Glutamatergic neuron (in vitro differentiated cells): Measurements from ENCODE around the gene NUMBL. TPM values are rescaled to one million over a fixed set of nuclear protein-coding genes. Genes with fewer than 3 reads are reported as not detected.

Experiments
- DNase-seq: peaks from one replicate; pipeline ENCODE4 v3.0.0; 2022
- H3K27ac Mint-ChIP-seq: one replicate; pipeline ENCODE4 v1.8.0; 2020; ENCODE audit warnings: mild to moderate bottlenecking, mixed read lengths, inconsistent platforms; ENCODE audit not compliant: unreplicated experiment
- H3K27me3 Mint-ChIP-seq: one replicate; pipeline ENCODE4 v1.8.0; 2020; ENCODE audit warnings: mild to moderate bottlenecking, moderate library complexity, mixed read lengths, inconsistent platforms; ENCODE audit not compliant: unreplicated experiment
- H3K36me3 Mint-ChIP-seq: one replicate; pipeline ENCODE4 v1.8.0; 2020; ENCODE audit warnings: mild to moderate bottlenecking, mixed read lengths, inconsistent platforms; ENCODE audit not compliant: unreplicated experiment
- H3K4me1 Mint-ChIP-seq: one replicate; pipeline ENCODE4 v1.8.0; 2020; ENCODE audit warnings: mild to moderate bottlenecking, low read depth, mixed read lengths, inconsistent platforms; ENCODE audit not compliant: unreplicated experiment
- H3K4me3 Mint-ChIP-seq: one replicate; pipeline ENCODE4 v1.8.0; 2020; ENCODE audit warnings: mild to moderate bottlenecking, mixed read lengths, inconsistent platforms; ENCODE audit not compliant: unreplicated experiment
- H3K9me3 Mint-ChIP-seq: one replicate; pipeline ENCODE4 v1.8.0; 2020; ENCODE audit warnings: mild to moderate bottlenecking, moderate library complexity, mixed read lengths, inconsistent platforms; ENCODE audit not compliant: unreplicated experiment
- CTCF ChIP-seq: fragments of 200-600 bp; sonication (generic); IDR thresholded peaks from one replicate; pipeline ENCODE4 v1.5.0; 2021; ENCODE audit not compliant: partially characterized antibody, unreplicated experiment
- total RNA-seq: library from RNA; stranded (reverse); fragmentation: NEBNext Ultra II Directional; extraction: Animal tissue kit (Norgen Biotek cat#: 25700); gene quantifications from one replicate; pipeline ENCODE4 v1.2.1, GENCODE V29; 2021; ENCODE audit not compliant: unreplicated experiment

NUMBL gene
- total RNA-seq, 1 donor from 2014 or later: 250 TPM

GRCh38 chr19:40621966-40622772, 68.3 kb downstream of the NUMBL start:
- peaks cover 8% of the 10 kb centered on the region for H3K4me1 Mint-ChIP-seq
- H3K9me3 Mint-ChIP-seq: peaks cover 5% of the 10 kb centered on the region
- no peak overlapping the region for H3K4me3 Mint-ChIP-seq
- no peak overlapping the region for H3K27ac Mint-ChIP-seq
- peaks cover 5% of the 10 kb centered on the region for H3K36me3 Mint-ChIP-seq
- no peak for DNase-seq
- peaks cover 10% of the 10 kb centered on the region for H3K27me3 Mint-ChIP-seq
- no peak for TF ChIP-seq CTCF

GRCh38 chr19:40621283-40621682, 69.2 kb downstream of the NUMBL start:
- Mint-ChIP-seq H3K27ac (no peak overlapping the region), H3K27me3 (peaks cover 8% of the 10 kb centered on the region), H3K4me3 (no peak overlapping the region), H3K4me1 (peaks cover 6% of the 10 kb centered on the region), H3K9me3 (peaks cover 4% of the 10 kb centered on the region), H3K36me3 (peaks cover 4% of the 10 kb centered on the region)
- DNase-seq: no peak
- no peak for TF ChIP-seq CTCF

GRCh38 chr19:40620161-40620485, 70.3 kb downstream of the NUMBL start:
- no peak for TF ChIP-seq CTCF

GRCh38 chr19:40619333-40620160, 70.9 kb downstream of the NUMBL start:
- TF ChIP-seq CTCF: no peak
- peaks cover 5% of the 10 kb centered on the region for H3K36me3 Mint-ChIP-seq

More at GRCh38 chr19:40620161-40620485, 70.3 kb downstream of the NUMBL start:
- Mint-ChIP-seq H3K4me1 (peaks cover 2% of the 10 kb centered on the region), H3K9me3 (peaks cover 3% of the 10 kb centered on the region), H3K27ac (no peak overlapping the region), H3K27me3 (peaks cover 5% of the 10 kb centered on the region), H3K36me3 (peaks cover 5% of the 10 kb centered on the region), H3K4me3 (no peak overlapping the region)
- DNase-seq: no peak

GRCh38 chr19:40617961-40618360, 72.5 kb downstream of the NUMBL start:
- Mint-ChIP-seq H3K9me3 (peaks cover 4% of the 10 kb centered on the region), H3K27me3 (peaks cover 12% of the 10 kb centered on the region), H3K4me3 (no peak overlapping the region), H3K27ac (no peak overlapping the region), H3K4me1 (peaks cover 3% of the 10 kb centered on the region), H3K36me3 (peaks cover 5% of the 10 kb centered on the region)
- no peak for TF ChIP-seq CTCF
- DNase-seq: no peak

More at GRCh38 chr19:40619333-40620160, 70.9 kb downstream of the NUMBL start:
- no peak overlapping the region for H3K27ac Mint-ChIP-seq
- H3K4me1 Mint-ChIP-seq: peaks cover 5% of the 10 kb centered on the region
- no peak overlapping the region for H3K4me3 Mint-ChIP-seq
- H3K9me3 Mint-ChIP-seq: peaks cover 4% of the 10 kb centered on the region
- DNase-seq: no peak
- peaks cover 9% of the 10 kb centered on the region for H3K27me3 Mint-ChIP-seq
